ENCODE data around the gene PCNT.

PCNT gene

GRCh38 chr21:46492851-46493250 is 168.9 kb downstream of the PCNT start:
- DNase-seq = no peak

- no peak for DNase-seq
Observed at GRCh38 chr21:46493828-46494227, 169.9 kb downstream of the PCNT start.

All from fibroblast of skin of right biceps (primary cell).